Activated T-cell treated with anti-CD3 and anti-CD28 coated beads for 24 hours (primary cell): Measurements from ENCODE around the gene GAL.

ENCODE experiments used
- DNase-seq: peaks from one replicate; pipeline ENCODE4 v3.0.0-alpha.2; 2020; ENCODE audit warnings: low read depth

GAL gene

DNA sequence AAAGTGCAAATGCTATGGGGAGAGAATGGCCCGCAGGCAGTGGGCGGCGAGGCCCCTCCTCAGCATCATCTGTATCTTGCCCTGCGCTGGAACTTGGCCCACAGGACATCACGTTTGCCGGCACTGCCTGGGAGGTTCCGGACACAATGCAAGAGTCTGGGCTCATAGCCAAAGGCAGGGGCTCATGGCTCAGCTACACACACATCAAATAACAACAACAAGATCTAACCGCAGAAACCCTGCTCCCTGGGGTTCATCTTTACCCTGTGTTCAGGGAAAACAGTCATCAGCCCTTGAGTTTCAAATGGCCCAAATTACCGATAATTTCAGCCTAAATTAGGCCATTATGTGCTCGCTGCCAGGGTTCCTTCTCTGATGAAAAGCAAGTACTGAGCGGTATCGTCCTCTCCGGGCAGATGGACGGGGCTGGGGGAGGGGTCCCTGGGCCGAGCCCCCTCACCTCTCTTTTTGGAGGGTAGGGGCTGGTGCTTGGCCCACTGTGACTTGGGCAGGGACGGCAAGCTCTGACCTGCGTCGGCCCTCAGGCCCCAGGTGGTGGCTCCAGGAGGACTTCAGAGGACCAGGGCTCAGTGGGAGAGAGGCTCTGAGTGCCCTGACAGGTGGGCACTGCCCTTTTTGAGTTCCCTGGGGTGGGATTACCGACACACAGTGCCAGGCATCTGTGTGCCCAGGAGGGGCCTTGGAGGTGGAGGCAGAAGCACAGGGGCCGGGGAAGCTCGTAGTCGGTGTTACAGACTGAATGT is 25.0 kb upstream of the GAL start:
- no peak for DNase-seq

DNA sequence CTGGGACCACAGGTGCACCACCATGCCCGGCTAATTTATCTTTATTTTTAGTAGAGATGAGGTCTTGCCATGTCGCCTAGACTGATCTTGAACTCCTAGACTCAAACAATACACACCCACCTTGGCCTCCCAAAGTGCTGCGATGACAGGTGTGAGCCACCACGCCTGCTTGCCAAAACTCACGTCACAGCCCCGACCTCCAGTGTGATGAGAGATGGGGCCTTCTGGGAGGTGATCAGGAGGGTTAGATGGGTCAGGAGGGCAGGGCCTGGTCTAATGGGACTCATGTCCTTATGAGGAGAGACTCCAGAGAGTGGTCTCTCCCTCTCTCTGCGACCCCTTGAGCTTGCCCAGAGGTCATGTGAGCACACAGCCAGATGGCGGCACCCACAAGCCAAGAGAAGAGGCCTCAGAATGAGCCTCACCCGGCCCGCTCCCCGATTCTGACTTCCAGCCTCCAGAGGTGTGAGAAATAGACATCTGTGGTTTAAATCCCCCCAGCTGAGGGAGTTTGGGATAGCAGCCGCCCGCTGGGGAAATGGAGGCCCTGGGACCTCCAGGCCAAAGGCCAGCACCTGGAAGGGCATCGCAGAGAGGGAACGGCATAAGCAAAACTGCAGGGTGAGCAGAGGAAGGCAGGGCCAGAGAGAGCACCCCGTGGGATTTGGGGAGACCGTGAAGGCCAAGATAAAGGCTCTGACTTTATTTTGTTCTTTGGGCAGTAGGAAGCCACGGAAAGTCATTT is 24.1 kb upstream of the GAL start:
- no peak for DNase-seq

DNA sequence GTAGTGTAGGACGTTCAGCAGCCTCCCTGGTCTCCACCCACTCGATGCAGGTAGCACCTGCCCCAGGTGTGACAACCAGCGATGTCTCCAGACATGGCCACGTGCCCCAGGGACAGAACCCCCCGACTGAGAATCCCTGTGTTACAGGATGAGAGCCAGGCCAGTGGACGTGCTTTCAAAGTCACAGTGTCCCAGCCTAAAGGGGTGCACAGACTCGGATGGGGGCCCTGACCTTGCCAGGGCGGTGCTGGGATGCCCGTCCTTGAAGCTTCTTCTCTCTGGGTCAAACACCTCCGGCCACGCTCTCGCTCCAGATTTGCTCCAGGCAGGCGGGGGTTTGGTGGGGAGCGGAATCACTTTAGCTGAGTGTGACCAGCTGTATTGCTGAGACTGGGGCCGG is 23.3 kb upstream of the GAL start:
- no peak for DNase-seq

DNA sequence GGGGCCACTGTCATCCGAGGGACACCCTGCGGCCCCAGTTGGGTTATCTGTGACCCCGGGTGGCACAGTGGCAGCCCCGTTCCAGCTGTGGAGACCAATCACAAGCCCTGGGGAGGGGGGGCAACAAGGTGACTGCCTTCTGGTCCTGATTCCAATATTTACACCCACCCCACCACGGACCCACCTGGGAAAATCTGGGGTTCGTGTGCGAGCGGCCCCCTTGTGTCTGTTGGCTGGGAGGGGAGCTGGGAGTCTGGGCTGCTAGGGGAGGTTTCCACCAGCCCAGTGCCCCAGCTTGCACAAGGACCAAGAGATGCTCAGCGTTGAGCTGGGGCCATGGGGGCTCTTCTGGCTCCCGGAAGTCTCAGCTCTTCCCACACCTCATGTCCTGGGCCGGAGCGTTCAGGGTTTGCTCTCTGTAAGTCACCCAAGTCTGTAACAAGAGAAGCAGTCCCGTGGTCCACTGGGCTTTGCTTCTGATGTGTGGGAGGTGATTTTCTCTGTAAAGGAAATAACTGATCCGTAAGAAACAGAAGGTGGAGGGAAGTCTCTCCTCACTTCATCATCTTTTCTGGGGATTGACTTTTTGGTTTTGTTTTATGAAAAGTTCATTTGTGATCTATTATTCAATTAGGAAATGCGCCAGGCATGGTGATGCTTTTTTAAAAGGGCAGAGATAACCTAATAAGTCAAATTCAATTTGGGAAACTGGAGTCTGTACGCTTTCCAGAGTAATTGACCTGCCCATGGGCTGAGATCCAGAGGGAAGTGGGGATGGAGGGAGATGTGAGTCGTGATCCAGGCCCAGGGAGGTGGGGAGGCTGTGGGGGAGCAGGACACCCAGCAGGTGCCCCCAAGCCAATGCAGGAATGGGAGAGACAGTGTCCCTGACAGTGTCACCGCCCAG is 22.4 kb upstream of the GAL start:
- DNase-seq, result no peak

DNA sequence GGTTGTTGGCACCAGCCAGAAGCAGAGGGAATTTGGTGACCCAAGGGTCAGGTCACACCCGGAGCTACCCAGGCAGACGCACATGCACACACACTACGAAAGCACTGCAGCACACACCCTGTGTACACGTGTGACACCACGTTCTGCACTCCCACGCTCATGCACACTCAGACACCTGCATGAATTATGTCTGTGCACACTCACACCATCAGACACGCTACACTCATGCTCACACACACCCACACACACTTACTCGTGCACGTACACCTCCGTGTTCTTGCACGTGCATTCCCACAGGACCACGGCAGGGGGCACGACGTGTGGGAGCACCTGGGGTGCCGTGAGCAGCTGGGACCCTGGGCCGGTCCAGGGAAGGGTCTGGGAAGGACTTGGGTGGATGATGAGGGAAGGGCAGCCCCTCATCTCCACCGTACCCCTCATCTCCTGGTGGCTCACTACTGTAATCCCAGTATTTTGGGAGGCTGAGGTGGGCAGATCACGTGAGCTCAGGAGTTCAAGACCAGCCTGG is 20.8 kb upstream of the GAL start:
- no peak for DNase-seq

DNA sequence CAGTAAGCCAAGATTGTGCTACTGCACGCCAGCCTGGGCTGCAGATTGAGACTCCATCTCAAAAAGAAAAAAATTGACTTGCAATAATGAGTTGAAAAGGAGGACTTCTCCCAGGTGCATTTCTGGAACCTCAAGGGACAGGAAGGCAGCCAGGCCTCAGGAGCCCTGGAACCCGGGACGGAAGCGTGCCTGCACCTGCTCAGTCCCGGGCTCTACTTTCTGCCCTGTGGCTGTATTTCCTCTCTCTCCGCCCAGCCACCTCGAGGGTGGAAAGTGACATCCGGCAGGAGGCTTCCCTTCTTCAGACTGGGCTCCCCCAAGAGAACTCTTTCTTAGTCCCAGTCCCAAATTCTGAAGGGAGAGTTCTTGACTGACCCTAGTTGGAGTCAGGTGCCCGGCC is 20.2 kb upstream of the GAL start:
- DNase-seq, result no peak

DNA sequence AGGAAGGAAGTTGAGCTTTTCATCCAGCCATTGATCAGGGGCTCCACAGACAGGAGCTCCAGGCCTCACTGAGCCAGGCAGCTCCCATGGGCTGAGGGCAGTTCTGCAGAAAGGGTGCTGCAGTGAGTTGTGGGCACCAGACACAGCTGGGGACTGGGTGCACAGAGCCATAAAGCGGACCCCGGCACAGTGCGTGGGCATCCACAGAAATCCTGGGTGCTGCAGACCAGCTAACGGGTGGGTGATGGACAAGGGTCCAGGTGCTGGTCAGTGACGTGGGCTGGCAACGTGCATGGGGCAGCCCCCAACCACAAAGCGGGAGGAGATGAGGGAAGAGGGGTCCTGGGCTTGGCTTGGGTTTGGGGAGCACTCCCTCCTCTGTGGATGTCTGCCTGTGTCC is 19.4 kb upstream of the GAL start:
- DNase-seq, result no peak

DNA sequence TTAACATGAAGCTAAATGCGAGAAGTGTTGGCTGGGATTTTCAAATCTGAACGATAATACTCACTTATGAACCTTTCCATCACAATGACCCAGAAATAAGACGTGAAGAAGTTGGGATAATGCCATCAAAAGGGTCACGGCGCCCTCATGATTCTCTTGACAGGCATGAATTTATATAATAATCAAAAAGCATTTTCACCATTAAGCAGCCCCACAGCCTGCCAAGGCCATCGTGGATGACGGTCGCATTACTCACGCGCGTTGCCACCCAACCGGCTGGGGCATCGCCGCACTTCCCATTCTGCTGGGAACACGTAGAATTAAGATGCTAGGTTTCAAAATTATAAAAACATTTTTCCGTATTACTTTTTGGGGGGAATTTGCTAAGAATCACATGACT is 18.9 kb upstream of the GAL start:
- DNase-seq, result no peak

DNA sequence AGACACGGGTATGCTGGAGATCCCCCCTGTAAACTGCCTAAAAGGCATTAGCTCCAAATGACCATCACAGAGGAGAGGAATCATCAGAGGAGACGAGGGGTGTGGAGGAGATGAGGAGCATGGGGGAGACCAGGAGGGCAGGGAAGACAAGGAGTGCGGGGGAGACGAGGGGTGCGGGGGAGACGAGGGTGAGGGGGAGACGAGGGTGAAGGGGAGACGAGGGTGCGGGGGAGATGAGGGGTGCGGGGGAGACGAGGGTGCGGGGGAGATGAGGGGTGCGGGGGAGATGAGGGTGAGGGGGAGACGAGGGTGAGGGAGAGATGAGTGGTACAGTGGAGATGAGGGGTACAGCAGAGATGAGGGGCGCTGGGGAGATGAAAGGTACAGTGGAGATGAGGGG is 17.5 kb upstream of the GAL start:
- DNase-seq, result no peak

DNA sequence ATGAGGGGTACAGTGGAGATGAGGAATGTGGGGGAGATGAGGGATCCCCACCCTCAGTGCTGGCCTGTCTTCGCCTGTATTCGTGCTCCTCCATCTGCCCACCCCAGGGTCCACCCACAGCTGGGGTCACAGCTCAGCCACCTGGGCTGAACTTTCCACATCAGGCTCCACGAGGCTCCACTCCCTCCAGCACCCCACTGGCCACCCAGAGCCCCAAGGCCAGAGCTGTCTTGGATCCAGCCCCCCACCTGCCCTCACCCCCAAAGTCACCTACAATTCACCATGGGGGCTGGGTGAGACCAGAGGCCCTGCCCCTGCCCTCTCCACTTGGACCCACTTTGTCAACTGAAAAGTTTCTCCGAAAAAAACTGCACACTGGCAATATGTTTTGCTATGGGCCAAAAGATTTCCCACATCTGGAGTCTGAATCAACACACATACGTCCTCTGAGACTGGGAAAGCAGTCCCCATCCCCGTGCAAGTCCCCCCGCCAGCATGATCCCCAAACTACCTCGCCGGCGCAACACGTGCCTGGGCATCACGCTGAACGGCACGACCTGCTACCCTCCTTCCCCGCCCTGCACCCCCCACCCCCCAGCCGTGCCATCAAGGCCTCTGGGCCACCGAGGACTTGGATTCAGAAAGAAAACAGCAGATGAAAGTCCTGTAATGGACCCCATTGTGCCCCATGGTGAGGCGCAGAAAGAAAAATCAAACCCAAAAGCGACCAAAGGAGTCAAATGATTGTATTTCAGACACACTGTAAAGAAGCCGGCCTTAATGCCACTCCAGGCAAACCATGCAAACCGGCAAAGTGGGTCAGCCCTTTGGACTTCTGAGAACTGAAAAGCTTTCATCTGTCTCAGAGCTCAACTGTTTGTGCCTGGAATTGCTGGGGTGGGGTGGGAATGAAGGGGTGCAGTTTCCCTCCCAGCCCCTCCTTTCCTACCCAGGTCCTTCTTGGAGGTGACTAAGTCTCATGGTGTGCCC is 16.5 kb upstream of the GAL start:
- no peak for DNase-seq

DNA sequence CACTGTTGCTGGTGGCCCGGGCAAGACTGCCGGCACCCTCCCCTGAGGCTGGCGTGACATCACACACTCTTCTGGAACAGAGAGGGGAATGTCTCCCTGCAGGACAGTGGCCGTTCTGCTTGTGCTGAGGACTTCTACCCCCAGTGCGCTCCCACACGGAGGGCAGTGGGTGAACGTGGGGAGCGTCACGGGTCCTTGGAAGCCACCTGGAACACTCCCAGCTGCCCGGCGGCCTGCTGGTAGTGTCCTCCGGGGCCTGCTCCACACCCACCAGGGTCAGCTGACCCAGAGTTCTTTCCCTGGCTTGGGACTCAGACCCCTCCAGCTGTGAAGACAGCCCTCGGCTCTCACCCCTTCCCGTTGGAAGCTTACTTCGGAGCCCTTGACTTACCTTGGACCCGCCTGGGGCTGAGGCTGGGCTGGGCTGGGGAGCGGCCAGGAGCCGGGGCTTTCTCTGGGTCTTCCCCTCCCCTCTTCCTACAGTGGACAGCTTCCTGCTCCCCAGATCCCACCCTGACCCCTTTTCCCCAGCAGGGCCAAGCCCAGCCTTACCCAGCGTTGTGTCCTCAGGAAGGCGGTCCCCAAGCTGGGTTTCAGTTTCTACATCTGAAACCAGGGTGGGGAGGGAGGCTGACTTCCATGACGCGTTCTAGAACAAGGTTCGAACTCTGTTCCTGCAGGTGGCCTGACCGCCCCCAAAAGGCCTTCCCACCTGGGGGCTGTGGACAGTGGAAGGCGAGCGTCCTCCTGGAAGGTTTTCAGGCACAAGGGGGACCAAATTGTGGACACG is 14.8 kb upstream of the GAL start:
- DNase-seq, result no peak

DNA sequence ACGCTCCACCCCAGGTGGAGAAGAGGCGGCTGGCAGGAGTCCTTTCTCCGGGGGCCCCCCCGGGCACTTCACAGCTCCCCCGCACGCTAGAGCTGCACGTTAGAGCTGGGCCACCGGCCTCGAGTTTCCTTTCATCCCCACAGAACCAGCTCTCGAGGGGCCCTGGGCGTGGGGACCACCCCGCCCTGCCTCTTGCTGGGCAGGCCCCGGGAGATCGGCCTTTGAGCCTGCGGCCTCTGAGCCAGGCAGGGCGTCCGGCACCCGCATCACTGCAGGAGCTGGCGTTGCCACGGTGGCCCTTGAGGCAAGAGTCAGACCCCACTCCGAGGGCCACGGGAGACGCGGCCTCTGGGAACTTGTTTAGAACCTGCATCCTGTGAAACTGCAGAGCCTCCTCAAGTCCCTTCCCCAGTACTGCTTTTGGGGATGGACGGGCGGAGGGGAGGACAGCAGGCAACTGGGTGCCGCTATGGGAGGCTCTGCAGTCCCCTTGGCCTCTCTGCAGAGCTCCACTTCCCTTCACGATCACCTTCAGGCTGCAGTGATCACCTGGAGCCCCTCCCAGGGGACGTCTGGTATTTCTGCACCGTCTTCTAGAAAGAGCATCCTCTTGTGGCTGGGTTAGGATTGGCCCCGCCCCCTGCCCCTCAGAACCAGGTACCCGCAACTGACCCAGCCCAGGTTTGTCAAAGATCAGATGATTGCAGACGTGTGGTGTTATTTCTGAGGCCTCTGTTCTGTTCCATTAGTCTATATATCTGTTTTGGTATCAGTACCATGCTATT is 13.9 kb upstream of the GAL start:
- no peak for DNase-seq

DNA sequence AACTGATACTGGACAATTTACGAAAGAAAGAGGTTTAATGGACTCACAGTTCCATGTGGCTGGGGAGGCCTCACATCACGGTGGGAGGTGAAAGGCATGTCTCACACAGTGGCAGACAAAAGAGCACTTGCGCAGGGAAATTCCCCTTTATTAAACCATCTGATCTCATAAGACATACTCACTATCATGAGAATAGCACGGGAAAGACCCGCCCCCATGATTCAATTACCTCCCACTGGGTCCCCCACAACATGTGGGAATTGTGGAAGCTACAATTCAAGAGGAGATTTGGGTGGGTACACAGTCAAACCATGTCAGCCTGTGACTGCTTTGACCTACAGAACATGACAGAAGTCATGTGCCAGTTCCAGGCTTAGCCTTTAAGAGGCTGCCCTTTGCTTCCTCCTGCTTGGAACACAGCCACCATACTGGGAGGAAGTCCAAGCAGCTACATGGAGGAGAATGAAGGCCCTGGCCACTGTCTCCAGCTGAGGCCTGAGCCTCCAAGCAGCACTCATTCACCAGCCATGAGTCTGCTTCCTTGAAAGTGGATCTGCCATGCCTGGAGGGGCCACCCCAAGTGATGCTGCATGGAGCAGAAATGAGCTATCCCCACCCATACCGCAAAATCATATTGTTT is 10.9 kb upstream of the GAL start:
- no peak for DNase-seq

DNA sequence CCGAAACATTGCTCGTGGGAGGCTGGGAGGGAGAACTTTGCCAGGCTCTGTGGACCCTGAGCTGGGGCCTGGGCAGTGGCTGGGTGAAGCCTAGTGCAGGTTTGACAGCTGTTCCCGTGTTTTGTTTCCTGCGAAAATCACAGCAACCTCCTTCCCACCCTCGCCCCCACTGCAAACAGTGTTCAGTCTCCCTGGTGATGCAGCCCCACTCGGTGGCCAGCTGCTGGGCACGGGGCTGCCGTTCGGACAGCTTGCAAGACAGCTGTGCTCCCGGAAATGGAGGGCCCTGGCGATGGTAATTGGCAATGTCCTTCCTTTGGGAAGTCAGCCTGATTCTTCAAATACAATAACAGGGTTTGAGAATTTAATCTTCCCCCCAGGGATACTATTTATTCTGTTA is 10.4 kb upstream of the GAL start:
- no peak for DNase-seq

DNA sequence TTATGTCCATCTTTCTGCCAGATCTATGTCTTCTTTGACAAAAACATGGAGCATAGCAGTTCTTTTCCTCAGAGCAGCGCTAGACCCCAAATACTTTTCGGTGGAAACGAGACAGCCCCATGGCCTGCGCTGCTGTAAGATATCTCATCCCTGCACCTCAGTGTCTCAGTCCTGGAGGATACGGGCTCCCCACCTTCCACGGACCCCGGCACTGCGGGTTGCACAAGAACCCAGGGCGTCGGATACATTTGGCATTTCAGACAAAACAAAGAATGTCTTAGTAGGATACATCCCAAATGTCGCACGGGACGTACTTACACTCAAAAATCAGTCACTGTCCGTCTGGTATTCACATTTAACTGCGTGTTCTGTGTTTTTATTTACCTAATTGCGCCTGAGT is 9.9 kb upstream of the GAL start:
- DNase-seq, result no peak

DNA sequence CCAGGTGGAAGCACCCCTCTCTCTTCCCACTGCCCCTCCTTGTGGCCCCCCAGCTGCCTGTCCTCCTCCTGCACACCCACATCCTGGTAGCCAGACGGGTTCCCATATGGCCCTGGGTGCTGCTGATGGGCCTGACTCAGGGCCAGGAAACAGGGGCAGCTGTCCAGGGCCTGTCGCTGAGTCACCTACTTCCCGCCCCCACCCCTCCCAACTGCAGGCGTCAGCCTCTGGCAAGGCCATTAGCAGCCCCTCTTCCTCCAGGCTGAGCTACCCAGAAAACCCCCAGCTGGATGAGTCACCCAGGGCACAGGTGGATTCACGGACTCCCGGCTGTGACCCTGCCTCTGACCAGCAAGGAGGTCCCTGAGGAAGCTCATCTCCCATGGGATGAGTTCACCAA is 6.9 kb upstream of the GAL start:
- no peak for DNase-seq

DNA sequence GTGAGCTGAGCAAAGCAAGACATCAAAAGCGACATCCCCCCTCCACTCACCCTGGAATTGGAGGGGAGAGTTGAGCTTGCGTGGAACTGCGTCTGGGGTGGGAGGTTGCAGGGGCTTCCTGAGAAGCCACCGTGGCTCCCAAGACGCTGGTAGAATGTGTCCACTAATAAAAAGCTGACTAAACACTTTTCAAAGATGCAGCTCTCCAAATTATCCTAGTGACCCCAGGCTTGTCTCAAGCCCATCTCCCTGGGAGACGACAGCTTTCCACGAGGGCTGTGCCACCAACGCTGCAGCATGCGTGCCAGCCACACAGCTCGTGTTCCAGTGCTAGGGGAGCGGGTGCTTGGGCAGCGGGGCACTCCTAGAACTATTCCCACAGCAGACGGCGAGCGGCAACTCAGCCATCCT is 6.3 kb upstream of the GAL start:
- DNase-seq, result no peak

DNA sequence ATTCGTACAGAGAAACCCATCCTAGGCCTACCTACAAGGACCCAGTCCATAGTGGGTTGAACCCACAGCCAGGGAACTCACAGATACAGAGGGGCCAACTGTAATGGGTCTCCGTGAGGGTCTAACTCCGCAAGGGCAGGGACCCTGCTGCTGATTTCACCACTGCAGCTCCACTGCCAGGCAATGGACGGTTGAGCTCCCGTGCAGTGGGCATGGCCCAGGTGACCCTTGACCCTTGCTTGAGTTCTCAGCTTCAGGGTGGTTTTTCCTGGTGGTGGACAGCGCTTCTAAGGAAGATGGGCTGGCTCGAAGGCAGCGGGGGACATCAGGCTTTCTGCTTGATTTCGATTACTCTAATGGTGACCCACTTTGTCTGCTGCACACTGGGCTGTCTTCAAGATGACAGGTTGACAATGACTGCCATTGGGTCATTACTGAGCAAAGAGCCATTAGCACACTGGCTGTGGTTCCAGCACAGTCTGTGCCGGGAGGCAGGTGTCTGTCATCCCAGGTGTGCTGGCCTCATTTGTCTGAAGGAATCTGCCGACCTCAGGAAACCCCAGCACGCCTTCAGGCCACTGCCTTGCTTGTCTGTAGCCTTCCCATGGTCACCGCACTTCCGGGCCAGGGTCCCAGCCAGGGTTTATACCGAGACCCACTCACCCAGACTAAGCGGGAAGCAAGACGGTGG is 3.7 kb upstream of the GAL start:
- DNase-seq, result no peak

DNA sequence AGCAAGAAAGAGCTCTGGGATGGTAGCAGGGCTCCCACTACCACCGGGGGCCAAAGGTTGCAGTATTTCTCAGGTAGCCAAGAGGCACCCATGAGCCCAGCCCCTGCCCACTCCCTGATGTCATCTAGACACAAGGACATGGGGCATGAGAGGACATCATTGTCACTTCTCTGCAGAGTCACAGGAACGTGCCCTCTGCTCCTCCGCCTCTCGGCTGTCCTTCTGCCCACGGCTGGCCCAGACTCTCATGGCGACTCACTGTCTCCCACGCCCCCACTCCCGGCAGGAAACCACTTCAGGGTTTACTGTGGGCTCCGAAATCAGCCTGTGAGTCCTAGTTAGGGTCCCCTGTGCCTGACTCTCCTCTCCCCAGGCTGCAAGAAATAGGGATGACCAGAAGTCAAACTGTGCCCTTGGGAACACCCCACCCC is 1.8 kb upstream of the GAL start:
- no peak for DNase-seq
